ENCODE measurements around the gene NFATC2. TPM values are rescaled to one million over a fixed set of nuclear protein-coding genes. Genes with fewer than 3 reads are reported as not detected.
A peak's percentile ranks its signal among the peaks of the same experiment; 100 is the strongest.
"Not testable (repeated sequence)": the region's sequence is repeated elsewhere in the genome, so short reads cannot be mapped to it uniquely, and the experiment has no call there.

The NFATC2 gene
- total RNA-seq, 2 experiments from 2014 or later: 15.7 to 17.4 TPM

- Mint-ChIP-seq H3K4me3 (no peak overlapping the region), H3K27me3 (ENCODE audit: low read depth) (no peaks in the 10 kb centered on the region), H3K4me1 (ENCODE audit: low read depth) (peaks cover 13% of the 10 kb centered on the region), H3K9me3 (peaks cover 2% of the 10 kb centered on the region), H3K27ac (no peak overlapping the region), H3K36me3 (ENCODE audit: low read depth) (peaks cover 1% of the 10 kb centered on the region)
- intact Hi-C loops (cut with micrococcal nuclease): no loop called here
- CTCF ChIA-PET: interaction anchor here (1.1 kb wide), 1 partner anchor 18 kb away, joined by 3 read pairs; no protein-coding TSS in a partner anchor
- no peak for DNase-seq
Observed at GRCh38 chr20:51578145-51578459, 35.6 kb upstream of the NFATC2 start.

DNA sequence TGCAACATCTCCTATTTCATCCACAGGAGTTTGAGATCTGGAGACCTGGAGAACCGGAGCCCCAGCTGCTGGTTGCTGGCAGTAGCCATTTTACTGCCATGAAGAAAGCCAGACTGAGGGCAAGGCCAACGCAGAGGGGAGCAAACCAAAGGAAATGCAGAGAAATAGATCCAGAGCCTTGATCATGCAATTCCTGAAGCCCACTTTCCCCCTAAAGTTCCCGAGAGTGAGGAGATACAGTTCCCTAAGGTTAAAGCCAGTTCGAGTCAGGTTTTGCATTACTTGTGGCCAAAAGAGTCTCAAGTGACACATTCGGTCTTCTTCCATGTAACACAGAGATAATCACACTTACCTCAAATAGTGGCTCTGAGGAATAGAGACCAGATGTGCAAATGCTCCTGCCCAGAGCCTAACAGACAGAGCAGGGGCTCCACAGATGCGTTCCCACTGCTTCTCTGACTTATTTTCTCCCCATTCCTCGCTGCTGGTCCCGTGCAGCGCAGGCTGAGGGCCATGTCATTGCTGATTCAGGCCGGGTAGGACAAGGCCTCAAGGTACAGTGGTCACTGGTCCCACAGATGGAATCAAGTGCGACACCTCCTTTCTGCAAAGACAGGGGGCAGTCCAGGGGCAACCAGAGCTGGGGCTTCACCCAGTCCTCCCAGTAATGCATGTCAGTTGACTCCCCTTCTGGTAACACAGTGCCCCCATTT, 35.1 kb upstream of the NFATC2 start:
- H3K4me1 Mint-ChIP-seq (ENCODE audit: low read depth): peaks cover 13% of the 10 kb centered on the region
- H3K9me3 Mint-ChIP-seq: peaks cover 2% of the 10 kb centered on the region
- intact Hi-C loops (cut with micrococcal nuclease): no loop called here
- CTCF ChIA-PET: interaction anchor here (0.6 to 1.1 kb wide), 2 partner anchors 18 to 384 kb away, joined by 3 read pairs; no protein-coding TSS in a partner anchor
- no peak overlapping the region for H3K4me3 Mint-ChIP-seq
- no peaks in the 10 kb centered on the region for H3K27me3 Mint-ChIP-seq (ENCODE audit: low read depth)
- no peak for DNase-seq
- no peak overlapping the region for H3K27ac Mint-ChIP-seq
- H3K36me3 Mint-ChIP-seq (ENCODE audit: low read depth): peaks cover 1% of the 10 kb centered on the region

- Mint-ChIP-seq H3K36me3 (ENCODE audit: low read depth) (peaks cover 1% of the 10 kb centered on the region), H3K4me3 (no peak overlapping the region), H3K4me1 (ENCODE audit: low read depth) (peaks cover 13% of the 10 kb centered on the region), H3K27me3 (ENCODE audit: low read depth) (no peaks in the 10 kb centered on the region), H3K9me3 (peaks cover 2% of the 10 kb centered on the region), H3K27ac (no peak overlapping the region)
- intact Hi-C loops (cut with micrococcal nuclease): no loop called here
- no peak for DNase-seq
- CTCF ChIA-PET: interaction anchor here (1.3 to 1.8 kb wide), 2 partner anchors 190 to 195 kb away, joined by 3 to 4 read pairs; no protein-coding TSS in a partner anchor
Observed at GRCh38 chr20:51575486-51575885, 33.0 kb upstream of the NFATC2 start.

GRCh38 chr20:51574248-51575033, 31.9 kb upstream of the NFATC2 start:
- peaks cover 2% of the 10 kb centered on the region for H3K9me3 Mint-ChIP-seq
- no peak overlapping the region for H3K4me3 Mint-ChIP-seq
- intact Hi-C loops (cut with micrococcal nuclease): loop anchor here (1.0 kb wide), 1 partner anchor 43 kb away; no protein-coding TSS in a partner anchor
- CTCF ChIA-PET: interaction anchor here (0.9 to 1.8 kb wide), 3 partner anchors 11 to 189 kb away, joined by 3 to 5 read pairs (median 4); partner anchors contain the start of gene NFATC2
- H3K27me3 Mint-ChIP-seq (ENCODE audit: low read depth): peaks cover 1% of the 10 kb centered on the region
- no peak overlapping the region for H3K27ac Mint-ChIP-seq
- H3K36me3 Mint-ChIP-seq (ENCODE audit: low read depth): peaks cover 1% of the 10 kb centered on the region
- DNase-seq: peak; percentile 43
- H3K4me1 Mint-ChIP-seq (ENCODE audit: low read depth): peaks cover 13% of the 10 kb centered on the region

DNA sequence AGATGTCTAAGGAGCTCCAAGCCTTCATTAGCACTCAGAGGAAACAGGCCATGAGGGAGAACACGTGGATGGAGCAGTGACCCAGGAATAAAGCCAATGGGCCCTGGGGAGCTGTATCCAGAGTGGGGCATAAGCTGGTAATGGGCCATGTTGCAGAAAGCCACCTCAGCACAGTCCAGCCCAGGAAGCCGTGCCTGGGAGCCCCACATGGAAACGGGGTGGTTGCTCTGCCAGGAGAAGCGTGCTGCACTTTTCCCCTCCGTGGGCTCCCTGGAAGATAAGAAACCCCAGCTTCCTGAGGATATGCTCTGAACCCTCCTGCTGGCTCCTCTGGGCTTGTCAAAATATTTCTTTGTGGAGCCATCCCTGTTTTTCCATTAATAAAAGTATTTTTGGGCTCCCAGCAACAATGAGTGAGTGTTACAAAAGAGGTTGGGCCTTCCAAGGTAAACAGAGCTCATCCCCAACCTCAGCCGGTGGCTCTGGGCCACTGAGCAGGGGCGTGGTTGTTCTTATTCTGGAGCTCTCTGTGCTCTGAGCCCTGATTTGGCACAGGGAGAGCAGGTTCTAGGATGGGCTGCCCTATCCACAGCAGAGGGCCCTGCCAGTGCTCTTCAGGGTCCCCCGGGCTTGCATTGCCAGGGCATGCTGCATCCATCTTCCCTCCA, 31.2 kb upstream of the NFATC2 start:
- Mint-ChIP-seq H3K4me3 (no peak overlapping the region), H3K4me1 (ENCODE audit: low read depth) (peaks cover 13% of the 10 kb centered on the region), H3K36me3 (ENCODE audit: low read depth) (peaks cover 1% of the 10 kb centered on the region), H3K9me3 (peaks cover 3% of the 10 kb centered on the region), H3K27ac (no peak overlapping the region), H3K27me3 (ENCODE audit: low read depth) (peaks cover 2% of the 10 kb centered on the region)
- intact Hi-C loops (cut with micrococcal nuclease): loop anchor here (1.0 kb wide), 1 partner anchor 42 kb away; no protein-coding TSS in a partner anchor
- CTCF ChIA-PET: interaction anchor here (0.9 to 1.7 kb wide), 4 partner anchors 12 to 231 kb away, joined by 3 to 6 read pairs (median 4); partner anchors contain the start of gene NFATC2
- DNase-seq: no peak

DNA sequence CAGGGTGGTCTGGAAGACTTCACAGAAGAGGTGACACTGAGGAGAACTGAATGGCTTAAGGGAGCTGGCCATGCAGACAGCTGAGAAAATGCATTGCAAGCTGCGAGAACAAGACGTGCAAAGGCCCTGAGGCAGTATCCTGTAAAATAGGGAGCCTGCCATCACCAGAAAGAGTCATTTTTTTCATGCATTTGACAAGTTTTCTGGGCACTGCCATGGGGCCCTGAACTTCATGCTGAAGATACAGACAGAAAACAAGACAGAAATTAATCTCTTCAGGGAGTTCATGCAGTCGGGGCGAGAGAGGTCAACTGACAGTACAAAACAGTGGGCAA, 28.9 kb upstream of the NFATC2 start:
- CTCF ChIA-PET: no interaction called here
- peaks cover 13% of the 10 kb centered on the region for H3K4me1 Mint-ChIP-seq (ENCODE audit: low read depth)
- peaks cover 12% of the 10 kb centered on the region for H3K9me3 Mint-ChIP-seq
- no peak for DNase-seq
- peaks cover under 1% of the 10 kb centered on the region for H3K36me3 Mint-ChIP-seq (ENCODE audit: low read depth)
- intact Hi-C loops (cut with micrococcal nuclease): no loop called here
- peaks cover 2% of the 10 kb centered on the region for H3K27me3 Mint-ChIP-seq (ENCODE audit: low read depth)
- H3K27ac Mint-ChIP-seq: no peak overlapping the region
- no peak overlapping the region for H3K4me3 Mint-ChIP-seq

GRCh38 chr20:51570739-51571459, 28.4 kb upstream of the NFATC2 start:
- Mint-ChIP-seq H3K36me3 (ENCODE audit: low read depth) (no peaks in the 10 kb centered on the region), H3K9me3 (peaks cover 12% of the 10 kb centered on the region), H3K4me3 (no peak overlapping the region), H3K27me3 (ENCODE audit: low read depth) (peaks cover 2% of the 10 kb centered on the region), H3K27ac (no peak overlapping the region), H3K4me1 (ENCODE audit: low read depth) (peaks cover 13% of the 10 kb centered on the region)
- CTCF ChIA-PET: no interaction called here
- intact Hi-C loops (cut with micrococcal nuclease): no loop called here
- no peak for DNase-seq

GRCh38 chr20:51569815-51570738, 27.6 kb upstream of the NFATC2 start:
- intact Hi-C loops (cut with micrococcal nuclease): no loop called here
- no peaks in the 10 kb centered on the region for H3K36me3 Mint-ChIP-seq (ENCODE audit: low read depth)
- DNase-seq: no peak

DNA sequence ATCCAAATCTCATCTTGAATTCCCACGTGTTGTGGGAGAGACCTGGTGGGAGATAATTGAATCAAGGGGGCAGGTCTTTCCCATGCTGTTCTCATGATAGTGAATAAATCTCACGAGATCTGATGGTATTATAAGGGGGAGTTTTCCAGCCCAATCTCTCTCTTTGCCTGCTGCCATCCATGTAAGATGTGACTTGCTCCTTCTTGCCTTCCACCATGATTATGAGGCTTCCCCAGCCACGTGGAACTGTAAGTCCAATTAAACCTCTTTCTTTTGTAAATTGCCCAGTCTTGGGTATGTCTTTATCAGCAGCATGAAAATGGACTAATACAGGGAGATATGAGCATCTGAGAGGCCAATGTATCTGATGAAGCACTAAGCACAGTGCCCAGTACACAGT, 26.0 kb upstream of the NFATC2 start:
- H3K27me3 Mint-ChIP-seq (ENCODE audit: low read depth); H3K36me3 Mint-ChIP-seq (ENCODE audit: low read depth); intact Hi-C loops (cut with micrococcal nuclease); H3K27ac Mint-ChIP-seq; H3K4me1 Mint-ChIP-seq (ENCODE audit: low read depth); H3K4me3 Mint-ChIP-seq; CTCF ChIA-PET; DNase-seq: not testable (repeated sequence)
- peaks cover 10% of the 10 kb centered on the region for H3K9me3 Mint-ChIP-seq

More at GRCh38 chr20:51569815-51570738, 27.6 kb upstream of the NFATC2 start:
- H3K27me3 Mint-ChIP-seq (ENCODE audit: low read depth): peaks cover 2% of the 10 kb centered on the region
- peaks cover 12% of the 10 kb centered on the region for H3K9me3 Mint-ChIP-seq
- no peak overlapping the region for H3K27ac Mint-ChIP-seq
- CTCF ChIA-PET: no interaction called here
- no peak overlapping the region for H3K4me3 Mint-ChIP-seq
- peaks cover 13% of the 10 kb centered on the region for H3K4me1 Mint-ChIP-seq (ENCODE audit: low read depth)

DNA sequence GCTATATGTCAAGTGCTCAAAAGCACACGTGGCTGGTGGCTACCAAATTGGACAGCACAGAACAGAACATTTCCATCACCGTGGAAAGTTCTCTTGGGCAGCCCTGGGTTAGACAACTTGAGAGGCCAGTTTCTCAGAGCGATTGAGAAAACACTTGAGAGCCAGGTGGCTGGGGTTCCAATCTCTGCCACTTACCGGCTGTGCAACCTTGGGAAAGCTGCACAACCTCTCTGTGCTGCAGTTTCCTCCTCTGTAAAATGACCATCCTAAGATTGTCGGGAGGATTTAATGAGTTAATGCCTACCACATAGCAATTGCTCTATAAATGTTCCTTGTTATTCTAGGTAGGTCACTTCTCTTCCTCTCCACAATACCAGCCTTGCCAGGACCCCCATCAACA, 25.1 kb upstream of the NFATC2 start:
- no peak for DNase-seq
- H3K27me3 Mint-ChIP-seq (ENCODE audit: low read depth): peaks cover 16% of the 10 kb centered on the region
- no peaks in the 10 kb centered on the region for H3K36me3 Mint-ChIP-seq (ENCODE audit: low read depth)
- peaks cover 10% of the 10 kb centered on the region for H3K9me3 Mint-ChIP-seq
- intact Hi-C loops (cut with micrococcal nuclease): no loop called here
- no peak overlapping the region for H3K27ac Mint-ChIP-seq
- H3K4me1 Mint-ChIP-seq (ENCODE audit: low read depth): peaks cover 9% of the 10 kb centered on the region
- CTCF ChIA-PET: interaction anchor here (1.5 kb wide), 1 partner anchor 182 kb away, joined by 4 read pairs; no protein-coding TSS in a partner anchor
- H3K4me3 Mint-ChIP-seq: no peak overlapping the region

DNA sequence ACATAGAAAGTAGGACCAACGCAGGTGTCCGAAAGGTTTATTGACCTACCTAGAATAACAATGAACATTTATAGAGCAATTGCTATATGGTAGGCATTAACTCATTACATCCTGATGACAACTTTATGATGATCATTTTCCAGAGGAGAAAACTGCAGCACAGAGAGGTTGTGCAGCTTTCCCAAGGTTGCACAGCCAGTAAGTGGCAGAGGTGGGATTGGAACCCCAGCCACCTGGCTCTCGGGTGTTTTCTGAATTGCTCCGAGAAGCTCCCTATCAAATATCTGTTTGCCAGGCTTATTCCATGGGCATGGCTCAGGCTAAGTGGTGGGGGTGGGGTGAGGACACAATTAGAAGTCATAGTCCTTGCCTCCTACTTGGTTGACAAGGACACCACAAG, 24.1 kb upstream of the NFATC2 start:
- Mint-ChIP-seq H3K27me3 (ENCODE audit: low read depth) (peaks cover 20% of the 10 kb centered on the region), H3K27ac (no peak overlapping the region), H3K4me3 (no peak overlapping the region), H3K36me3 (ENCODE audit: low read depth) (no peaks in the 10 kb centered on the region), H3K4me1 (ENCODE audit: low read depth) (peaks cover 14% of the 10 kb centered on the region), H3K9me3 (peaks cover 10% of the 10 kb centered on the region)
- CTCF ChIA-PET: interaction anchor here (1.3 to 1.5 kb wide), 3 partner anchors 13 to 181 kb away, joined by 3 to 4 read pairs (median 3); no protein-coding TSS in a partner anchor
- no peak for DNase-seq
- intact Hi-C loops (cut with micrococcal nuclease): no loop called here
